Stimulated activated CD8-positive, alpha-beta memory T cell treated with anti-CD3 and anti-CD28 coated beads, Interleukin-15, amount 100 ng/mL, for 24 hours (primary cell): Measurements from ENCODE around the gene PAPSS2.
"Not testable (repeated sequence)": the region's sequence is repeated elsewhere in the genome, so short reads cannot be mapped to it uniquely, and the experiment has no call there.

Source experiments
- DNase-seq: peaks from one replicate; pipeline ENCODE4 v3.0.0-alpha.2; 2020; ENCODE audit warnings: low read depth

The PAPSS2 gene

DNA sequence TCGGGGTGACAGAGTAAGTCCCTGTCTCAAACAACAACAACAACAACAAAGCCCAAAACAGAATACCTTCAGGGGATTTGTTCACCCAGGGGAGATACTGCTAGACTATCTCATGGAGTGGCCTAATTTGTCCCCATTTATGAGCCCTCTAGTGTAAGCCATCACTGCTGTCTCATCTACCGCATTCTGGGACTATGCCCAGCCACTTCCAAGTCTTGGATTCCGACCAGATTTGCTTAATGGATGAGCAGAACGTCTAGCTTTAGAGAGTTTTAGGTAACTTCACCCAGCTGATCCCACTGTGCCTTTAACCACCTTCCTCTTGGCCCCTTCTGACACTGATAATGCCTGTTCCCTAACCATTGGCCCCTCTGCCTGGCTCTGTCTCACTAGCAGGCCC, 47.1 kb downstream of the PAPSS2 start:
- DNase-seq = no peak

DNA sequence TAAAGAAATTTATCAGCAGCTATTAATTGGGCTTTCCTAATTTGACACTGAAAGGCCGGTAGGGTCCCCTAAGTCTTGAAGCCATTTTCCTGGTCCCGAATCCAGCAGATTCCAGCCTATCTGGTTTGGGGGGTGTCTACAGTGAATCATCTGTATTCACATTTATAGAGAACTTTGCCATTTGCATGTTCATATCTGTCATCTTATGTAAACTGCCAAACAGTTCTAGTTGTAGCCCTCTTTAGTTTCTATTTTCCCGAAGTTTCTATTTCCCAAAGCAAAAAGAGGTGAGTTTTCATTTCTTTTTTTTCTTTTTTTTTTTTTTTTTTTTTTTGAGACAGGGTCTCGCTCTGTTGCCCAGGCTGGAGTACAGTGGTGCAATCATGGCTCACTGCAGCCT, 47.6 kb downstream of the PAPSS2 start:
- no peak for DNase-seq

DNA sequence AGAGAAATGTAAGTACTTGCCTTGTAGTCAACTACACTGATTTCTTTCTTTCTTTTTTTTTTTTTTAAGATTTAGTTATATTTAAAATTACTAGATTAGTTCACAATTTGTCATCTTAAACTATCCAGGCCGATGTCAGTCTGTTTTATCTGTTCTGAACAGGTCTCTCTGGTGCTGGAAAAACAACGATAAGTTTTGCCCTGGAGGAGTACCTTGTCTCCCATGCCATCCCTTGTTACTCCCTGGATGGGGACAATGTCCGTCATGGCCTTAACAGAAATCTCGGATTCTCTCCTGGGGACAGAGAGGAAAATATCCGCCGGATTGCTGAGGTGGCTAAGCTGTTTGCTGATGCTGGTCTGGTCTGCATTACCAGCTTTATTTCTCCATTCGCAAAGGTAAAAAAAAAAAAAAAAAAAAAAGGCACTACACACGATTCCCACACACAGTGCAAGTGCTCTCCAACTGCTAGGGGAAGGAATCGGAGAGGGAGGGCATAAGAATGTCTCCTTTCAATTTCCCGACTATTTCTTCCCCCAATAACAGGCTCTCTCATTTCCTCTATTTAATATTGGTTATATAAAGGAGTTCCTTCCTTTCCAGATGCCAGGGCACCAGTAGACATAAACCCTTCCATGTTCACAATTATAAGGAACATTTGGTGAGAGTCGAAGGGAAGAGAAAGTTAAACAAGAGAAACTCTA, 53.4 kb downstream of the PAPSS2 start:
- DNase-seq = no peak

DNA sequence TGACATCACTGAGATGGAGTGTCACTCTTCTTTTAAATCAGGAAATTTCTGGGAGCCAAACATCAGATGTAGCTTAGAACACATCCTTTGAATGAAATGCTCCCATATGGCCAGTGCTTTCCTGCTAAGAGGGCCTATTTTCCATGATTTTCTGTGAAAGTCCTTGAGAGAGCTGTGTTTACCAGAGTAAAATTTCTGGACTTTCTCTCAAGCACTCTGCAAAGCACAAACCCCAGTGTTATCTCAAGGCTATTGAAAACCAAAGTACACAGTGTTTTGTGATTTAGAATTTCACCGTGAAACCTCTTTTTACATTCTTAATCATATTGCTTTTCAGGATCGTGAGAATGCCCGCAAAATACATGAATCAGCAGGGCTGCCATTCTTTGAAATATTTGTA, 54.0 kb downstream of the PAPSS2 start:
- no peak for DNase-seq

DNA sequence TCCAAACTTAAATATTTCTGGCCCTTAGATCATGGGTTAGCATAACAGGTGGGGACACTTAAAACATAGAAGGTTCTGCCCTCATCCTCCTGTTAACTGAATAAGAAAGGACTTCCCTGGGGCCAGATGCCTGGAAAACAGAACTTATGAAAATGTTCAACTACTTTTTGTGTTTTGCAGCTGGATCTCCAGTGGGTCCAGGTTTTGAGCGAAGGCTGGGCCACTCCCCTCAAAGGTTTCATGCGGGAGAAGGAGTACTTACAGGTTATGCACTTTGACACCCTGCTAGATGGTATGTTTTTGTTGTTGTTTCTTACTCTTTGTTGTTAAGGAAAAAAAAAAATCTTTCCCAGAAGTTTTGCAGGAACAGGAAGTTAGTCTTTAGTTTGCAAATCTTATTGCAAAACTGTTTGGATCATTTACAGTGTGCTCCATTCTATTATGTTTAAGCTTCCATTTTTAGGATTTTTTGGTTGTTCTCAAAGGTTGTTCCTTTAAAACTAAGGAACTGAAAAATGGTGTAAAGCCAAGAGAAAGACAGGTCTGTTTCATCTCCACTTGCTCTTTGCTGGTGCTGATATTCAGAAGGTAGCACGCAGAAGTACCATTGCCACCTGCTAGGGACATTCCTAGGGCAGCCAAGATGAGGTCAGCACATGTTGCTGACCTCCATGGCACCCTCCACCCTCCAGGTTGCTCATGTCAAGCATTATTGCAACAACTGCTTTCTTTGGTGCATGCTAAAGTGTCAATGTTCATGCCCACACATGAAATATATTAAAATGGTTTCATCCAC, 56.1 kb downstream of the PAPSS2 start:
- no peak for DNase-seq

DNA sequence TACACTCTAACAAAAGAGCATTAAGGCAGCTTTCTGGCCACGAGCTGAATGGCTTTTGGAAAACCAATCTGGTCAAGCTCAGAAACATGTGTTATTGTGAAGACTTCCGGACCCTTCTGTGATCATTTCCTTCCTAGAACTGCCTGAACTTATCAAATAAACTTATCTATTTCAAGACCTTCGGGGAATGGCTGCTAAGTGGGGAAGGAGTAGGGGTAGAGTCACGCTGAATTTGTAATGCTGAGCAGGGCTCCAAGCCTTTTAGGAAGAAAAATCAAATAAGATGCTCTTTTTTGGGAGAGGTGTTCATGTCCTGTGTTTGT, 56.6 kb downstream of the PAPSS2 start:
- DNase-seq = no peak

DNA sequence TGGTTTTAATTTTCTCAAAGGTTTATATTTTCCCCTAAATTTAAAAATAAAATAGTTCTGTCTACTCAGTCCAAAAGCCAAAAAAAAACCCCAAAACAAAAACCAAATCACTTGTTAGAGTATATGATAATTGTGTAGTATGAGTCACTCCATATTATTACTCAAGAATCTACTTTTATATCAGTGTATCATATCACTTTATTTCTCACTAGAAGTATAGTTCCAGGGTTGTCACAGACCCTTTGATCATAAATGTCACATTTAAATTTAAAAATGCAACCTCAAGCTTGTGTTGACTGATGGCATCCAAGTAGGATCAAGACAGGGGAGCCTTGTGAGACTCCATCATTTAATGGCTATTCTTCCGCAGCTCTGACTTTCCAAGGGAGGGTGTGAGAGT, 61.0 kb downstream of the PAPSS2 start:
- no peak for DNase-seq

DNA sequence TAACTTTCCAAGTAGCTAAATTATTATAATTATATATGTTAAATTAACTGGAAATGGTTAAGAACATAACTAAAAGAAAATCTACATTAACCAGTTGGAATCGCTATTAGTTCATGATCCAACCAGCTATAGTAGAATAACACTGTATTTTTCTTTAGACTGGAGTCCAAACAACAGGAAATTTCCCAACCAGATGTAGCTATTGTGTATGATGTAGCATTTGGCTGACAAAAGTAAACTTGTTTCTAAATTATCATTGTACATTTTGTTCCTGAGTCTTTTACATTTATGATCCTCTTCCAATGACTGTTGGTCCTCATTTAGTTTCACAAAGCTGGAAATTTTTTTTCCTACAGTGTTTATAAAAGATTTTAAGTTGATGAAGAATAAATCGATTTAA, 62.1 kb downstream of the PAPSS2 start:
- DNase-seq = no peak

DNA sequence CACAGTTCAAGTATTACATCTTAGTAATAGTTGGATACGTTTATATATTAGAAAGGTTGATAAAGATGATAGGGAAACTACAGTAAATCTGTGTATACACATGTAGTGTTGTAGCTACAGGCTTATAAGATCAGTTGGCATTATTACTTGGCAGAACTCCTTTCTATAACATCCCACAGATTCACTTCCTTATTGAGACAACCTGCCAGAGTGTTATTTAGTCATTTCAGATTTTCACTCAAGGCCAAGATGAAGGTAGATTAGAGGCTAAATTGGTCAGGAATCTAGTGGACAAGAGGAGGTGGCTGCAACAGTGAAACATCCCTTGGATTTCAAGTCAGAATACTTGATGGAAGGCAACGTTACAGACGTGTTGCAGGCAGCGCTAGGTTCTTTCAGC, 63.0 kb downstream of the PAPSS2 start:
- no peak for DNase-seq

DNA sequence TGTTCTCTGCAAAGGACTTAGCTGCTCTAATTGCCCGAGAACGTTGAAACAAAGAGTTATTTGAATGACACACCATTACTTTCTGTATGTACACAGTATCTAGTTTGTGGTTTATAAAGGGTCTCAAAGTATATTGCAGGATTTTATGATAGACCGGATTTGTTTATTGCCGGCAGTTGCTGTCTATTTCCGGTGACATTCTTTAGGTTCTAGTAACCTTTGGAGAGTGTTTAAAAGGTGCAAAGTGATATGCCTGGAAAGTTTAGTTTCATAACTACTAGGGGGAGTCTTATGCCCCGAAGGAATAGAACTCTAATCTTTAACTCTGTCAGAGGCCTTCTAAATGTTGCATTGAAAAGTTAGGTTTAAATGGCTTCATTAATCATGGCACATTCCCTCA, 63.8 kb downstream of the PAPSS2 start:
- no peak for DNase-seq

DNA sequence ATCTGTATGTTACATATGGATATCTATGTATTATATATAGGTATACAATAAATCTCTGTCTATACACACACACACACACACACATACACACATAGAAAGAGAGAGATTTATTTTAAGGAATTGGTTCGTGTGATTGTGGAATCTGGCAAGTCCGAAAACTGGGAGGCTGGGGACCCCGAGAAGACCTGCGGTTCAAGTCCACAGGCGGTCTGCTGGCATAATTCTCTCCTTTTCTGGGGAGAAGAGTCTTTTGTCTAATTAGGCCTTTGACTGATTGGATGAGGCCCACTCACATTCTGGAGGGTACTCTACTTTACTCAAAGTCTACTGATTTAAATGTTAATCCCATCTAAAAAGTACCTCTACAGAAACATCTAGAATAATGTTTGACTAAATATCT, 65.1 kb downstream of the PAPSS2 start:
- no peak for DNase-seq

DNA sequence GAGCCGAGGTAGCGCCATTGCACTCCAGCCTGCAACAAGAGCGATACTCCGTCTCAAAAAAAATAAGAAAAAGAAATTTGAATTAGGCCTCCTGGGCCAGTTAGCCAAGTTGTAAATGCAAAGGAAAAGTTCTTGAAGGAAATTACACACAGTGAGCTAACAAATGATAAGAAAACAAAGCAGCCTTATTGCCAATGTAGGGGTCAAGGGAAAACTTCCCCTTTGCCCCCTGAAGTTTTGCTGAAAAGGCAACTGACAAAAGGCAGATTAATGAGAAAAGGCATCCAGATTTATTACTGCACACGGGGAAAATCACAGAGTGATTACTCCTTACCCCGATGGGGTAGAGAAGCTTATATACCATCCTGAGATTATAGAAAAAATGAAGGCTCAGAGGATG, 70.3 kb downstream of the PAPSS2 start:
- no peak for DNase-seq

DNA sequence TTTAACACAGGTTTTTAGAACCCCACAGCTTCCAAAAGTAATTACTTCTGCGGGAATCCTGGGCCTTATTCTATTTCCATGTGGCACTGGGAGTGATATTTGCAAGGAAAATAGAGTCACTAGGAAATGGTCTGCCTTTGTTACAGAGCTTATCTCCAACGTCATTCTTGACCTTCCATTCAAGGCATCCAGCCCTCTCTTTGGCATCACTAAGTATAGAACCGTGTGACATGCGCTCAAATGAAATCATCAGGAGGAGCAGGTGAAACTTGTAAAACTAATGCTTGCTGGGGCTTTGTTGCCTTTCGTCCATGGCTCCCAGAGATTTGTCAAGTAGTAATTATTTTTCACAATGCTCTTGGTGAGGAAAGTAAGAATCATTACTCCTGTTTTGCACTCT, 73.4 kb downstream of the PAPSS2 start:
- no peak for DNase-seq

DNA sequence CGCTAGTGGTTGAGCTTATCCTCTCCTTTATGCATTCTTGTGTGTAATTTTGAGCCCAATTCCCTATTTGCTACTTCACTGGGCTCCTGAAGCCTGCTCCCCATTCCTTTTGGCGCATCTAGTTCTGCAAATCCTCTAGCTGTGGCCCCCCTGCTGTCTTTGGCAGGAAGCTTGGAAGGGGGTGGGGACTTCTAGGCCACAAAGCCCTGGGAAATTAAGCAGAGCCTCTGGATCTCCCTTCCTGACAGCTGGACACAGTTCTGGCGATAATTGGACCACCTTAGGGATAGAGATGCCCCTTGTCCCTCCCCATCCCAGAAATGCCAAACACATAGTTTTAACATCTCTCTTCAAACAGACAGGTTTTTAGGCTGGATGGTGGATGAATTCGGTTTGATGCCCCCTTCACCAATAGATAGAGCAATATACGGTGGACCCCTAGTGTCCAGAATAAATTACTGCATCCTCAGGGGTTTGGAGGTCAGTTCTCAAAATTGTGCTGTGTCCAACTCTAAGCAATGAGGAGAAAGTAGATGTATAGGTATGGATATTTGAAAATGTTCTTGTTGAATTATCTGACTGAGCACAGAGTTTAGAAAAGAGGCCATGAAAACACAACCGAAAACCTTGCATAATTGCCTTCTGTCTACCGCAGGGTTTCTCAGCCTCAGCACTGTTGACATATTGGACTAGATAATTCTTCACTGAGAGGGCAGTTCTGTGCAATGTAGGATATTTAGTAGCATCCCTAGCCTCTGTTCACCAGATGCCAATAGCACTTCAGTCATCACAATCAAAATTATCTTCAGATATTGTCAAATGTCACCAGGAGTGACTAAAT, 75.5 kb downstream of the PAPSS2 start:
- DNase-seq = no peak

DNA sequence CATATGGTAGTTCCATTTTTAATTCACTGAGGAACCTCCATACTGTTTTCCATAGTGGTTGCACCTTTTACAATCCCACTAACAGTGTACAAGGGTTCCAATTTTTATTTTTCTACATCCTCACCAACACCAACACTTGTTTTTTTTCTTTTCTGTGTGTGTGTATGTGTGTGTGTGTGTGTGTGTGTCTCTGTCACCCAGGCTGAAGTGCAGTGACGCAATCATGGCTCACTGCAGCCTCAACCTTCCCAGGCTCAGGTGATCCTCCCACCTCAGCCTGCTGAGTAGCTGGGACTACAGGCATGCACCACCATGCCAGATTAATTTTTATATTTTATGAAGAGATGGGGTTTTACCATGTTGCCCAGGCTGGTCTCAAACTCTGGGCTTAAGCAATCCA, 78.6 kb downstream of the PAPSS2 start:
- DNase-seq = not testable (repeated sequence)

DNA sequence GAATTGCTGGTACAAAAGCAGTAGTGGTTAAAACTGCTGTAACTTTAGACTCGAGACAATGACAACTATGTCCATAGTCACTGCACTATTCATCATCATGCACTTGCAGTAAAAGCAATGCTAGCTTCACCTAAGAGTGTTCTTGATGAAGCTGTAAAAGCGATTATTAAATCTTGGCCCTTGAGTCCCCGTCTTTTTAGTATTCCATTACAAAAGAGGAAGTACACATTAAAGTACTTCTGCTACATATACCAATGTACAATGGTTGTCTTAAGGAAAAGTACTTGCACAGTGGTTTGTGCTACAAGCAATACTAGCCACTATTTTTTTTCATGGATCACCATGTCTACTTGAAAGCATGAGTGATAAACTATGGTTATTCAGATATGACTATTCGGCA, 80.0 kb downstream of the PAPSS2 start:
- no peak for DNase-seq

DNA sequence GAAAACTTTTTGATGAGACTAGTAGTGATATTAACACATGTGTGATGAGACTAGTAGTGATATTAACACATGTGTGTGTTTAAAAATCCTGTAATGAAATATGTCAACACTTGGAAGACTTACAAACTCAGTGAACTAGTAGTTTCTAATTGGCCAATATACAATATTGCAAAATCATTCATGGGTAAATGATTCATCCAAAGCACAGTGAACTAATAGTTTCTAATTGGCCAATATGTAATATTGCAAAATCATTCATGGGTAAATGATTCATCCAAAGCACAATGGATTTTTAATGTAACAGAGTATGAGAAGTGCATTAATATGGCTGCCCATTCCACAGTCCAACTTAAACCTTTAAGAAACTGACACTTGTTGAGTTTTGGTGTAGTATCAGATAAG, 80.6 kb downstream of the PAPSS2 start:
- DNase-seq = no peak

DNA sequence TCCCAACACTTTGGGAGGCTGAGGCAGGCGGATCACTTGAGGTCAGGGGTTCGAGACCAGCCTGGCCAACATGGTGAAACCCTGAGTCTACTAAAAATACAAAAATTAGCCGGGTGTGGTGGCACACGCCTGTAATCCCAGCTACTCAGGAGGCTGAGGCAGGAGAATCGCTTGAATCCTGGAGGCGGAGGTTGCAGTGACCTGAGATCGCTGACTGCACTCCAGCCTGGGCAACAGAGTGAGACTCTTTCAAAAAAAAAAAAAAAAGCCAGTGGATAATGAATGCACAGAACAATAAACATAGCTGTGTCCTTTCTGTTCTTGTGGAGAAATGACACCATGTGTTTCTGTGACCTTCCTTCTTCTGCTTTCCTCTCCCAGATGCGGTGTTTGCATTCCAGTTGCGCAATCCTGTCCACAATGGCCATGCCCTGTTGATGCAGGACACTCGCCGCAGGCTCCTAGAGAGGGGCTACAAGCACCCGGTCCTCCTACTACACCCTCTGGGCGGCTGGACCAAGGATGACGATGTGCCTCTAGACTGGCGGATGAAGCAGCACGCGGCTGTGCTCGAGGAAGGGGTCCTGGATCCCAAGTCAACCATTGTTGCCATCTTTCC, 83.4 kb downstream of the PAPSS2 start:
- not testable (repeated sequence) for DNase-seq

DNA sequence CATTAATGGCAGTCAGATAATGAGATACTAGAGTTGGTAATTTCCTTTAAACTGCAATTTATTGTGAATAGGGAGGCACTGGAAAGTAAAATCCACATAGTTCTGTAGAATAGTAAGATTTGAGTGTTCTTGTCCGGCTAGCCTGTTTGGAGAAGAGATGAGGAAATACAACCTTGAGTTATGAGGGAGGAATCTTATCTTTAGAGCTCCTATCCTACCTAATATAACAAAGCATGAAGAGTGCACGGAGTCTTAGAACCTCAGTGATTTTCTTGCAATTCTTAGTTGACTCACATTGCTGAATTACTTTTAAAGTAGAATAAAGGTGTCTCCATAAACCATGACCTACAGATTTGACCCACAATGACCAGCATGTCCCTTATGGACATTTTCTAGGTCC, 84.9 kb downstream of the PAPSS2 start:
- no peak for DNase-seq

DNA sequence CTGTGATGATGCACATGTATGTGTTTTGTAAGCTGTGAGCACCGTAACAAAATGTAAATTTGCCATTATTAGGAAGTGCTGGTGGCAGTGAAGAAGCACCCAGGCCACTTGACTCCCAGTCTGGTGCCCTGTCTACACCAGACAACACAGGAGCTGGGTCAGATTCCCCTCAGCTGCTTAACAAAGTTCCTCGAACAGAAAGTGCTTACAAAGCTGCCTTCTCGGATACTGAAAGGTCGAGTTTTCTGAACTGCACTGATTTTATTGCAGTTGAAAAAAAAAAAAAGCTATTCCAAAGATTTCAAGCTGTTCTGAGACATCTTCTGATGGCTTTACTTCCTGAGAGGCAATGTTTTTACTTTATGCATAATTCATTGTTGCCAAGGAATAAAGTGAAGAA, 87.2 kb downstream of the PAPSS2 start:
- no peak for DNase-seq

DNA sequence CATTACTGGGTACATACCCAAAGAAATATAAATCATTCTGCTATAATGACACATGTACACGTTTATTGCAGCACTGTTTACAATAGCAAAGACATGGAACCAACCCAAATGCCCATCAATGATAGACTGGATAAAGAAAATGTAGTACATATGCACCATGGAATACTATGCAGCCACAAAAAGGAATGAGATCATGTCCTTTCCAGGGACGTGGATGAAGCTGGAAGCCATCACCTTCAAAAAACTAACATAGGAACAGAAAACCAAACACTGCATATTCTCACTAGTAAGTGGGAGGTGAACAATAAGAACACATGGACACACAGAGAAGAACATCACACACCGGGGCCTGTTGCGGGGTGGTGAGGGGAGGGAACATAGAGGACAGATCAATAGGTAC, 88.6 kb downstream of the PAPSS2 start:
- not testable (repeated sequence) for DNase-seq

DNA sequence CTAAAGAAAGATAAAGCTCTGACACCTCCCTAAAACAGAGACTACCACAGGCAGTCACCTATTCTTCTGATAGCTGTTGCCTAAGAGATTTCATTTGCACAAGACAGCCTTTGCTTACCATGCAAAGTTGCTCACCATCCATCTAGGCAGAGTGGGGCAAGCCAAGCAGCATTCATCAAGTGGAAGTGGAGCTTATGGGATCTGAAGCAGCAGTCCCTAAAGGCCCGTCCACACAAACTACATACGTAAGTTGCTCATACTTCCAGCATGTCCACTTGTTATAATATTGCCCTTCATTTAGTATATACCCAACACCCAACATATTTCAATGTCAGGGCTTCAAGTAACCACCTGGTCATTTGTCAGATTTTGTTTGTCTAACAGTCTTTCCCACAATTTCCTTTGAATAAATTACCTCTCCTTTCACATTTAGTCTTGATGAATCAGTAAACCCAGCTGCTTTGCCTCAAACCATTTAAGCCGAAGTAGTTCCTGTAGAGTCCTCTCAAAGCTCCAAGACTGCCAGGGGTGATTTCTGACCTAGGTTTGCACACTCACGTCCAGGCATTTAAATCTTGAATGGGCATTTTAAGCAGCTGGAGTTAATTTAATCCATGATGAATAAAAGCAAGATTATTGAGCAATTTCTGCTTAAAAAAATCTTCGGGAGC, 90.5 kb downstream of the PAPSS2 start:
- DNase-seq = no peak
